ENCODE results near the gene CACNA1S.

- TF ChIP-seq, protein P1, sequence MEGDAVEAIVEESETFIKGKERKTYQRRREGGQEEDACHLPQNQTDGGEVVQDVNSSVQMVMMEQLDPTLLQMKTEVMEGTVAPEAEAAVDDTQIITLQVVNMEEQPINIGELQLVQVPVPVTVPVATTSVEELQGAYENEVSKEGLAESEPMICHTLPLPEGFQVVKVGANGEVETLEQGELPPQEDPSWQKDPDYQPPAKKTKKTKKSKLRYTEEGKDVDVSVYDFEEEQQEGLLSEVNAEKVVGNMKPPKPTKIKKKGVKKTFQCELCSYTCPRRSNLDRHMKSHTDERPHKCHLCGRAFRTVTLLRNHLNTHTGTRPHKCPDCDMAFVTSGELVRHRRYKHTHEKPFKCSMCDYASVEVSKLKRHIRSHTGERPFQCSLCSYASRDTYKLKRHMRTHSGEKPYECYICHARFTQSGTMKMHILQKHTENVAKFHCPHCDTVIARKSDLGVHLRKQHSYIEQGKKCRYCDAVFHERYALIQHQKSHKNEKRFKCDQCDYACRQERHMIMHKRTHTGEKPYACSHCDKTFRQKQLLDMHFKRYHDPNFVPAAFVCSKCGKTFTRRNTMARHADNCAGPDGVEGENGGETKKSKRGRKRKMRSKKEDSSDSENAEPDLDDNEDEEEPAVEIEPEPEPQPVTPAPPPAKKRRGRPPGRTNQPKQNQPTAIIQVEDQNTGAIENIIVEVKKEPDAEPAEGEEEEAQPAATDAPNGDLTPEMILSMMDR (IDR thresholded peaks at IDR 0.05), result no peak
- TF ChIP-seq POLR2A (IDR thresholded peaks at IDR 0.05), result no peak
Observed at GRCh38 chr1:201069636-201070035, 42.6 kb downstream of the CACNA1S start.

Measured in esophagus squamous epithelium (tissue), 4 donors.